Superior temporal gyrus (tissue), 1 donor: Measurements from ENCODE around the gene SBF1.

ENCODE experiments used
- DNase-seq: peaks from one replicate; pipeline ENCODE4 v3.0.0-alpha.2; 2016; ENCODE audit errors: extremely low spot score

Gene SBF1

GRCh38 chr22:50486561-50487289 is 11.9 kb upstream of the SBF1 start, which contains the start of gene MIOX:
TSS of gene MIOX (plus strand) at chr22:50486859. CDS start at chr22:50486898, 39 bp downstream.
- DNase-seq: no peak

DNA sequence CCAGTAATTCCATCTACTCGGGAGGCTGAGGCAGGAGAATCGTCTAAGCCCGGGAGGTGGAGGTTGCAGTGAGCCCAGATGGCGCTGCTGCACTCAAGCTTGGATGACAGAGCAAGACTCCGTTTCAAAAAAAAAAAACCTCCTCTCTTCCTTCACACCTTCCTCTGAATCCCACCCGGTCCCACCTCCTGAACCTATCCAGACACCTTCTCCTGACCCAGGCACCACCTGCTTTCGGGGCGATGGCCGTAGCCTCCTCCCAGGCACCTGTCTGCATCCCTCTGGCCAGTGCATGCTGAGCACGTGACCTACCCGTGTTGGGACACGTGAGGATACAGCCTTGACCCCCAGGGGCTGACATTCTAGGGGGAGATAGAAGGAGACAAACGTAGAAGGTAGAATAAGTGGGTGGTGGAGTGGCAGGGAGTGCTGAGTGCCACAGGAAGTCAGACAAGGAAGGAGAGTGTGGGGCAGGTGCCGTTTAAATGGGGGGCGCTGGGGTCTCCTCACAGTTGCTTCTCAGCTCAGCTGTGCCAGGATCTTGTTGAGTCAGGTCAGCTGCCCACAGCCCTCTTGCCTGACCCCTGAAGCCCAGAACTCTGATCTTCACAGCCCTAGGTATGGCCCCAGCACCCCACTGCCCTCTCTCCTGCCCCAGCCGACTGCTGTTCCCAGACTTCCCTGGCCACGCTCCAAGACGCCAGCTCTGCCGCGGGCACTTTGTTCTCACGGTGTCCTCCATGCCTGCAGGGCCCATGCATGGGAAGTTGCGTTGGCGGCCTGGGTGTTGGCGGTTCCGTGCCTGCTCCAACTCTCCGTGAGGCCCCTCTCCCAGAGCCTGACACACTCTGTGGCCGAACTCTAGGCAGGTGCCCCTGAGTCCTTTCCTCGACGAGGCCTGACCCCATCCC is 10.6 kb upstream of the SBF1 start:
- DNase-seq: no peak

DNA sequence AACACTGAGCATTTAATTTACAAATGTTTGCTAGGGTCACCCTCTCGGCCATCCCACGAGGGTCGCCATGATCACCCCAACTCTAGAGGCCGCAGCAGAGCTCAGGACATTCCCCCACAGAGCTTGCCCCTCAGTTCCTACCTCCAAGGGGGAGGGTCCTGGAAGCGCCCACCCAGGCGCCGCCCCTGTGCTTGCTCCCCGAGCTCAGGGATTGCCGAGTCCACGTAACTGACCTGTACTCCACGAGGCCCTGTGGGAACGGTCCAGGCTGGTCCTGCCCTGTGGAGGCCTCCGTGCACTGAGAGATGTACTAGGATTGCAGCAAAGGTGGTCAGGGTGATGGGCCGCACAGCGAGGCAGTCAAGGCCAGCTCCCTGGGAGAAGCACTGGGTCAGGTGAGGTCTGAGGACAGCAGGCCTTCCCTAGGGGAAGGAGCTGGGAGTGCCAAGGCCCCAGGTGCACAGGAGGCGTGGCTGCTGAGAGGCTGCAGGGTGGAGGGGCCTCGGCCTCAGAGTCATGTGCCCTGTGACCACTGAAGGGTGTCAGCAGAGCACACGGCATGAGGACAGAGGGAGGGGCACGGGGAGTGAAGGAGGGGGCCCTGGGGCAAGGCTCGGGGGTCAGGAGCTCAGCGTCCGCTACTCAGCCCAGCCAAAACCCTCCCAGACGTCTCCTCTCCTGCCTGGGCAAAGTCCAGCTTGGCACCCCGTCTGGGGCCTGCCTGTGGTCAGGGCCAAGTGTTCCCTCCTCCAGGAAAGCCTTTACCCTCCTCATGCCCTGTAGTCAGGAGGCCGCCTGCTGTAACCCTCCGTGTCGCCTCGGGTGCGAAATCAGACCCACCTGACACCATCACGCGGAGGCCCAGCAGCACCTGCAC is 9.4 kb upstream of the SBF1 start:
- no peak for DNase-seq

GRCh38 chr22:50483556-50483955 is 8.7 kb upstream of the SBF1 start:
- DNase-seq: no peak

DNA sequence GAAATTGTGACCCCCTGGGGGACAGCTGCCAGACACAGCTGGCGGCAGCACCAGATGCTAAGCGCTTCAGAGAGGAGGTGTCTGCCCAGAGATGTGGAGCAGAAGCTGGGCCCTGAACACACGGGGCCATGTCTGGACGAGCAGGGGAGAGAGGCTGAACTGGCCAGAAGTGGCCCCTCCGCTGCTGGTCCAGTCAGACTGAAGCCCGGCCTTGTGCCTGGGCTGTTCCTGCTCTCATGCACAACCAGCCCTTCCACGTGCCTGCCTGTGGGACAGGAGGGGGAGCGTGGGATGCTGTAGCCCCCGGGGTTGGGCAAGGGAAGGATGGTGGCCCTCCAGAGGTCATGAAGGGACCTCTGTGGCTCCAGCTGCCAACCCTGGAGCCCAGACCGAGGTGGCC is 8.3 kb upstream of the SBF1 start:
- no peak for DNase-seq

- DNase-seq: no peak
Observed at GRCh38 chr22:50482107-50483074, 7.6 kb upstream of the SBF1 start.

DNA sequence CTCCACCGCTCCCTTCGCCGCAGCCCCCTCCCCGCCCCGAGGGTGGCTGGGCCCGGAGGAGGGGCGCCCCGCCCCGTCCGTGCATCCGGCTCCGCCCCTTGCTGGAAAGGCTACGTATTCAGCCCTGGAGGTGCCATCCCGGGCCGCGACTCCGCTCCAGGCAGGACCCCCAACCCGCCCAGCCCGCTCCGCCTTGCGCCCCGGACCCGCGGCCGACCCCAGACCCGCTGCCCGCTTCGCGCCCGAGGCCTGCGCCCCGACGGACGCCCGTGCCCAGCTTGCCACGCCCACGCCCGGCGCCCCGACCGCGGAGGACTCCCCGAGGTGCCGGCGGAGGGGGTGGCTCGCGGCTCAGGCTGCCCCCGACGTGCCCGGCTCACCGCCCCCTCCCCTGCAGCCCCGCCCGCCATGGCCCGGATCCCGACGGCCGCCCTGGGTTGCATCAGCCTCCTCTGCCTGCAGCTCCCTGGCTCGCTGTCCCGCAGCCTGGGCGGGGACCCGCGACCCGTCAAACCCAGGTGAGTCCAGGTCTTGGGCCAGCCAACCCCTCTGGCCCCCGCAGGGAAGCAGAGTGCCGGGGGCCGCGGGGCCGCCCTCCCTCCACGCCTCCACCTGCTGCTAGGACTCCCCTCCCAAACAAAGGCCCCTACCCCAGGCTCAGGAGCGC is 6.7 kb upstream of the SBF1 start, which contains the start of gene ADM2:
TSS of gene ADM2 (plus strand) at position 104 of the 667 bp plus-strand sequence. CDS start at position 409, 305 bp downstream.
- DNase-seq: no peak

DNA sequence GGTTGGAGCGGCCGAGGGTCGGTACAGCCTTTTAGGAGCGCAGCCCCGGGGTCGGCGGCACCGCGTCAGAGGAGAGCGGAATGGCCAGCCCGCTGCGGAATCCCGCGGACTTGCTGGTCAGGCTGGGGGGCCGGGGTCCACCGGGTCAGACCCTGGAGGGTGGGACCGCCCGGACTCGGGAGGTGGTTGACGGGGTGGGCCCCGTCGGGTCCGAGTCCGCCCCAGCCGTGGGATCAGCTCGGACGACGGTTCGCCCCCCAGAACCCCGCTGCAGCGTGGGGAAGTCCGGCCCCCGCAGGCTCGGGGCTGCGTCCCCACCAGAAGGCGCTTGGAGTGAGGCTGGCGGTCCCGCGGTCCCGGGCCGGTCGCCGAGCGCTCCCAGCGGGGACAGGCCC is 6.2 kb upstream of the SBF1 start:
- DNase-seq: no peak

GRCh38 chr22:50479721-50480120 is 4.9 kb upstream of the SBF1 start:
- no peak for DNase-seq

DNA sequence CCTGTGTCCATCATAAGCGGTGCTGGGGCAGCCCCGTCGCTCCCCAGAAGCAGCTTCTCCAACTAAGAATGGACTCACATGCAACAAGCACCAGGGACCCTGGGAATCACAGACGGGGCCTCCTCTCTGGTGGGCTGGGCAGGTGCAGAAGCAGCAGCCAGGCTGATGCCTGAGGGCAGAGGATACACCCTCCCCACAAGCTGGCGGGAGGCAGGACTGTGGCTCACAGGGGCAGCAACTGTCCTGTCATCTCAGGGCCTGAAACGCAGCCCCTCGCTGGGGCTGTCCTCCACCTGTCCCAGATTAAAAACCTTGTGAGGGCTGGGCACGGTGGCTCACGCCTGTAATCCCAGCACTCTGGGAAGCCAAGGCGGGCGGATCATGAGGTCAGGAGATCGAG is 3.1 kb upstream of the SBF1 start:
- no peak for DNase-seq

DNA sequence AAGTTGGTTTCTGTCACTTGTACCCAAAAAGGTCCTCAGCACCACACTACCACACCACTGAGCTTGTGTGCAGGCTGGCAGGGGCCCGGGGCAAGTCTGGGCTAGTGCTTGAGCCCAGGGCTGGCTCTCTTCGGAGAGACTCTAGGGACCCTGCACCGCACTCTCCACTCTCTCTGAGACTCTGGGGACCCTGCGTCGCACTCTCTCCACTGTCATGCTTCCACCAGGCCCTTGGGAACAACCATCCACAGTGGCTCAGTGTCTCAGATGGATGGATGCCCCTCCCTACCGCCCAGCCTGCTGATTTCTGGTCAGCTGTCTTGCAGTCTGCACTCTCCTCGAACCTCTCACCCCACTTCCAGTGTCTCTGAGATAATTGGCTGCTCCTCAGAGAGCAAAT is 2.0 kb upstream of the SBF1 start:
- DNase-seq: no peak

GRCh38 chr22:50475652-50476002 is 792 bp upstream of the SBF1 start:
- DNase-seq: no peak

- no peak for DNase-seq
Observed at GRCh38 chr22:50473855-50474671, 772 bp downstream of the SBF1 start.

- DNase-seq: no peak
Observed at GRCh38 chr22:50473088-50473487, 1.7 kb downstream of the SBF1 start.

GRCh38 chr22:50471962-50472361 is 2.9 kb downstream of the SBF1 start:
- no peak for DNase-seq

DNA sequence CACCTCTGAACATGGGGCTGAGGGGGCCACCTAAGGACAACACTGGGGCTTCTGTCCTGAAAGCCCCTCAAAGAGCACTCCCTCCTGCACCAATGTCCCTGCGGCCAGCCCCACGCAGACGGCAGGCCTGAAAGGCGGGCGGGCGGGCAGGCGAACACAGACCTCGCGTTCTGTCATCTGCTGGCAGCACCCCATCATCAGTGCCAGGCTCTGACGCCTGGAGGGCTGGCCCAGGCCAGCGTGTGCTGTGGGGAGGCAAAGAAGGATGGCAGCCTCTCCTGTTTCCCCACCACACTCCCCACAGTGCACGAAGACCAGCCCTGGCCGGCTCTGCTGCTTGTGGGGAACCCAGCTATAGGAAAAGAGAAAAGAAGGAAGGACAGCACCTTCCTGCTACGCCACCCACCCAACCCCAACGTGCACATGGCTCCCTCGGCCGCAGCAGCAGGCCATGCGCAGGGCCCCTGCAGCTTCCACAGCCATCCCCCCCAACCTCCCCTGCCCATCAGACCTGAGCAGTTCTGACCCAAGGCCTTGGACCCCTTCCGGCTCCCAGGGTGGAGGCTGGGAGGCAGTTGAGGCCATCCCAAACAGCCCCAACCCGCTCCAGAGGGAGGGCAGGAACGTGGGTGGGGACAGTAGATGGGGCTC is 3.5 kb downstream of the SBF1 start:
- peak; percentile 81 for DNase-seq

DNA sequence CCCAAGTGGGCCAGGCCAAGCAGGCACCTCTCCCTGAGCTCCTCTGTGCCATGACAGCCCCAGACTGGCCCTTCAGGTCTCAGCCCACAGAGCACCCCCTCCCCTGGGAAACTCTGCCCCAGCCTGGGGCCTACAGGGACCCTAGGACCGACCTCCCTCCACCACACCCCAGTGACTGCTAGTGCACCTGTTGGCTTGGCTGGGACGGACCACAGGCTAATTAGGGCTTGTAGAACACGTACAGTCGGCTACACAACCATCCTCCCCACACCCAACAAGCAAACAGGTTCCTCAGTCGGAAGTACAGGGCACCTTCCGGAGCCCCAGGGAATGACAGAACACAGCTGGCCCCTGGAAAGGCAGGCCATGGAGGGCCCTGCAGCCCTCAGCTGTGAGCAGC is 4.3 kb downstream of the SBF1 start:
- DNase-seq: no peak

DNA sequence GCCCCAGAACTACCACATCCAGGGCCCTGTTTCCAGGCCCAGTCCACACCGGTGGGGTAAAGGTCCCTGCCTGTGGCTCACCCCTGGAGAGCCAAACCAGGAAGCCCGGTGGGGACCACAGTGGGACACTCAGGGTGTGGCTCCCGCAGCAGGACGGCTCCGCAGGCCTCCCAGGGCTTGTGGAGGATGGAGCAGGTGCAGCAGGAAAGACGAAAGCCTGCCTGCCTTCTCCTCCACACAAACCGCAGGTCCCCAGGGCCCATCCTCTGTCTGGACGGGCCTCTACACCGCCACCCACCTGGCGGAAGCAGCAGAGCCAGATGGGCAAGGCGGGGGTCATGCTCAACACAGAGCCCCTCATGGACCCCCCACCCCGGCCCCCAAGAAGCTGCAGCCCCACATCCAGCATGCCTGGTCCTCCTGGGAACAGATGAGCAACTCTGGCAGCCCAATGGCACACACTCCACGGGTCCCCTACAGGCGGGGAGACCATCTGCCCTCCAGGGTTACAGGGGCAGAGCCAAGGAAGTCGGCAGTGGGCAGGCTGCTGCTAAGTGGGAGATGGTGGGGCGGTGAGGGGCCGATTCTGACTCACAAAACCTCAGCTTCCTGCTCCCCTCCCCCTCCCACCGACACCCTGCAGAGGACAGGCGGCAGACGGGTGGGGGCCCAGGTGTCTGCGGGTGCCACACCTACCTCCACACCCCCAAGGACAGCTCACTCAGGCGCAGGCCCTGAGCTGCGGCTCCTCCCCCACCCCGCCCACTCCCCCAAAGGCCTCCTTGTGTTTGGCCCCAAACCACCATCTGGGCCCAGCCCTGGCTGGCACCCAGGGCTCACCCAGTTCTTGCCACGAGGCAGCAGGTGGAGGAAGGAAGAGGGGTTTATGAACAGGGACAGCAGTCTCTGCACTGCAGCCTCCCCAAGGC is 5.2 kb downstream of the SBF1 start:
- DNase-seq: no peak
